Erythroblast (primary cell): ENCODE data around the gene FAM151A.

ENCODE experiments used
- GATA1 ChIP-seq: IDR thresholded peaks from 2 replicates; pipeline ENCODE4 v1.6.1; 2011; ENCODE audit warnings: low read depth, mild to moderate bottlenecking, control low read depth, low read length, moderate library complexity
- POLR2A ChIP-seq: IDR thresholded peaks from 2 replicates; pipeline ENCODE4 v1.6.1; 2011; ENCODE audit warnings: mild to moderate bottlenecking, low read length

- no peak for TF ChIP-seq GATA1
- no peak for TF ChIP-seq POLR2A
Observed at GRCh38 chr1:54564312-54565112, 58.8 kb downstream of the FAM151A start.
